NCI-H748 treated with DMSO at 0.1 percent for 48 hours (cell line): Measurements from ENCODE around the gene PLEKHJ1.

Experiments used
- DNase-seq: peaks from one replicate; lab custom pipeline; 2025; lab: John Stamatoyannopoulos, UW

The PLEKHJ1 gene

DNA sequence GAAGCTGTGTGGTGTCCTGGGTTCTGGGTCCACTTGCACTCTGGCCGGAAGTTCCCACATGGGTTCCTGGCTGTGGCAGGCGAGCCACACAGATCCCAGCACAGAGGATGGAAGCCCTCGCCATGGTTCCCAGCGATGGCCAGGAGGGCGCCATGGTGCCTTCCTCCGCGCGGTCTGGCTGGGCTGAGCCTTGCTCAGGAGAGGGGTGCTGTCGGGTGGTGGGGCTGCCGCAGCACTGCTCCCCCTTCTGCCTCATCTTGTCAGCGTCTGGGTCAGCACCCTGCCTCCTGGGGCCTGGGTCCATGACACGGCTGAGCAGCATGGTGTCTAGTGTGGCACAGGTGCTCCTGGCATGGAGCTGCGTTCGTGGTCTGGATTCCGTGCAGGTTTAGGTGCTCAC lies 38.9 kb downstream of the PLEKHJ1 start:
- no peak for DNase-seq

DNA sequence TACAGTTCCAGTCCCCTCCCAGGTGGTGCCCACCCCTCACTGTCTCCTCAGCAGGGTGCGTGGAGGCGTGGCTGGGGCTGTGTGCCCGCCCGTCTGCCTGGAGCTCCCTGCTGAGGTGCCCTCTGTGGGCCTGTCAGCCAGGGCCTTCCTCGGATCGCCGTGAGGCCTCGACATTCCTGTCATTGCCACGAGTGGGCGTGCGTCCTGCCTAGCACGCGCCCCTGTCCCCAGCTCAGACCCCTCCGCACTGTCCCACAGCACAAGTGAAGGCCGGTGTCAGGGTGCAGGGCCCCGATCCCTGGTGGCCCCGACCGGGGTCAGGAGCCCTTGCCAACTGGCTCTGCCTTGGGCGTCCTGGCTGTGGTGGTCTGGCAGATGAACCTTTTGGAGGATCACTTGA lies 40.2 kb downstream of the PLEKHJ1 start:
- no peak for DNase-seq

DNA sequence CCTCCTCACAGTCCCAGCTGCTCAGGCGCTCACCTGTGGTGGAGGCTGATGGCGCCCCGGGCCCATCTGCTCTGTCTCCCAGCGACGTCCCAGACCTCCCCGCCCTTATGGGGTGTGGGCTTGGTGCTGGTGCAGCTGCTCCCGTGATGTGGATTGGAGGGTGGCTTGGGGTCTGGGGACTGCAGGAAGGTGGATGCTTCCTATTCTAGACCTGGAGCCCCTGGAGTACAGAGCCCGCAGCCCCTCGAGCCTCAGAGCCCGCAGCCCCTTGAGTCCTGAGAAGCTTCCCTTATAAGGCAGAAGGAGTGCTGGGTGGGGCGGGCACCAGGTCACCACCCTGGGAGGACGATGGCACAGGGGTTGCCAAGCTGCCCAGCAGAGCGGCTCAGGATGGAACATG lies 40.8 kb downstream of the PLEKHJ1 start:
- no peak for DNase-seq

- no peak for DNase-seq
These were observed 41.5 kb downstream of the PLEKHJ1 start for GRCh38 chr19:2194513-2195078.

- no peak for DNase-seq
These were observed 42.3 kb downstream of the PLEKHJ1 start for GRCh38 chr19:2193807-2194206.

GRCh38 chr19:2192862-2193261 lies 43.3 kb downstream of the PLEKHJ1 start:
- no peak for DNase-seq

DNA sequence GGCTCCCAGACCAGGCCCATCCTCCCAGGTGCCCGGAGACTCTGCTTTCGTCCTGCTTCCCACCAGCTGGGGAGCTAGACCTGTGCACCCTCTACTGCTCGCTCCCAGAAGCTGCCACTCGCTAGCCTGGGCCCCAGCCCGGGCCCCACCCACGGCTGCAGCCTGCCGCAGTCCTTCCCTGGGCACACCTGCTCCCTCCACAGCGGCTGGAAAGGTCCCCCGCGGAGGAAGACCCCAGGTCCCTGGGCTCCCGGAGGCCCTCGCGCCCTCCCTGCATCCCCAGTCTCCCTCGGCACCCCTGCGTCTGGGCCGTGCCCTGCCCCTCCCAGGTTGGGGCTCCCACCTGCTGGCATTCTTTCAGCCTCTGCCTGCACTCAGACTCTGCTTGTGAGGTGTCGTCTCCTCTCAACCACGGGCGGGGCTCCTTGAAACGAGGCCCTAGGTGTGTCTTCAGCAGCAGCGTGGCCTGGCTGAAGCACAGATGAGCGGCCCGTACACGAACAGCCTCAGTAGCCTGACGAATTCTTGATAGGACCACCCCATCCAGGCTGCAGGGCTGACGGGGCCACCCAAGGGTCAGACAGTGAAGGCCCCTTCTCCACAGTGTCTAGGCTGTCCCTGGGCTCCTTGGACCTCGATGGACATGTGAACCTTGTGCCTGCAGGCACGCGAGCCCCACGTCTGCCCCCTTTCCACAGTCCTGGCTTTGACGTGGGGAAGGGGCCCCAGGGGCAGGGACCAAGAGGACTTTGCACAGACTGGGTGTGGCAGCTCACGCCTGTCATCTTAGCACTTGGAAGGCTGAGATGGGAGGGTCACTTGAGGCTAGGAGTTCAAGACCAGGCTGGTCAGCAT lies 44.4 kb downstream of the PLEKHJ1 start:
- no peak for DNase-seq

- DNase-seq = no peak
These were observed 45.2 kb downstream of the PLEKHJ1 start for GRCh38 chr19:2190848-2191455.

DNA sequence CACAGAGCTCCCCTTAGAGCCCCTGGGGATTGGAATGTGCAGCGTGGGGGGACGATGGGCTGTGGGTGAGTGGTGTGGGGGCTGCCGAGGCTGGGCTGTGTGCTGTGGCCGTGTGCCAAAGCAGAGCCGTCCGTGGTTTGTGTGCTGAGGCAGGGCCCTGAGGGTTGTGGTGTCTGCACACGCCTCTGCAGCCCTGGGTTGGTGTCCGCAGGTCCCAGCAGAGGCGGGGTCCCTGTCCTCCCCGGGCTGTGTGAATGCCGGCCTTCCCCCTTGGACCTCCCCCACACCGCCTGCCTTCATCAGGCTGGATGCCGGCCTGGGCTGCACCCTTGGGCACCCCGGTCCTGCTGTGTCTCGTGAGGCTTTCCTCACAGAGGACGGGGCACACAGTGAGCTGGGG lies 46.2 kb downstream of the PLEKHJ1 start:
- DNase-seq = no peak

DNA sequence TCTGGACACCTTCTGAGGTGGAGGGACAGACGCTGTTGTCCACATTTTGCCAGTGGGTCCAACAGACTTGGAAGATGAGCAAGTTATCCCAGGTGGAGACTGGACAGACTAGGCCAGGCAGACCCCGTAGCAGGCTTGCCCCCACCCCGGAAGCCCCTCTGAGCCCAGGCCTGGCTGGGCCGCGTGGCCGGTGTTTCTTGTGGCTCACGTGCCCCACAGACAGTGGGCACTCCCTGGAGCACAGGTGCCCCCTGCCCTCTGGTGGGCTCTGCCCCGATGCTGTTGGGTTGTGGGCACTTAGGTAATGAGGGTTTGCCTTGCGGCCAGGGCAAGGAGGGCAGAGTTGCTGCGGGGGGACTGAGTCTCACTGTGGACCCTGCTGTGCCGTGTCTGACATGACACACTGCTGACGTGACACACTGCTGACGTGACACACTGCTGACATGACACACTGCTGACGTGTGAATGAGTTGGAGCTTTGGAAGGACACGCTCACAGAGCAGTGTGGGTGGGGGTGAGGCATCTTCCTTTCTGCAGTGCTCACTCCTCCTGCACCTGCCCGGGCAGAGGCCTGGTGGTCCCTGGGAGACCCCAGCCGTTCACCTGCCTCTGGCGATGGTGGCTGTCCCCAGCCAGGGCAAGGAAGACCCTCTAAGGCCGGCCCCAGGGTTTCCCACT lies 47.3 kb downstream of the PLEKHJ1 start:
- DNase-seq = no peak

GRCh38 chr19:2187159-2187558 lies 49.0 kb downstream of the PLEKHJ1 start:
- DNase-seq = no peak

DNA sequence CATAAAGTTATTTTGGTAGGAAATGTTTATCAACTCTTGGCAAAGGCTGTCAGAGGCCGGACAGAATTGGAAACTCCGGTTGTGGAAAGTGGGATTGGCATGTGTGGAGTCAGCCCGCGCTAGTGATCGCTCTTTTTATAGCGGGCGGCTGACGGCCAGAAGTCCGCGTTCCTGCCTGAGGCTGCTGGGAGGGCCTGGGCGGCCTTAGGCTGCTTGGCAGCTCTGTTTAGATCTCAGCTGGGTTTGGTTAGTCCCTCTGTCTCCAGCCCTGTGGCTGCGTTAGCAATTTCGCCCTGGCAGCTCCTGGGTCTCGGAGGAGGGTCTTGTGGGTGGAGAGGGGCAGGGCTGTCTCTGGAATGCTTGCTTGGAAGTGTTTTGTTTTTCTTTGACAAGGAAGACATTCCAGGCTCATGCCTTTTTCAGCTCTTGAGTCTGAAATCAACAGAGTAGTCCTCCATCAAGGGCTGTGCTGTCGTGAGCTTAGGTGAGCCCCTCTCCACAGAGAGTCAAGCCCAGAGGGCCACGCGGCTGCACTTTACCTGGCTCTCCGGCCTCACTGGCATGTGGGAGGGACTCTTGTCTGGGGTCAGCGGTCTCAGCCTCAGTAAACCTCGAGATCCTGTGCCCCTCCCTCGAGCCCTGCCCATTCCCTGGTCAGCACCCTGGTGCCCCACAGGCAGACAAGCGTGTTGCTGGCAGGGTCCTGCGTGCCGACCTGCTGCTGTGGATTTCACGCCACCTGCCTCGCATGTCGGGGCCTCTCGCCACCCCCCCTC lies 49.9 kb downstream of the PLEKHJ1 start:
- DNase-seq = no peak

GRCh38 chr19:2185734-2186070 lies 50.4 kb downstream of the PLEKHJ1 start:
- DNase-seq = no peak

DNA sequence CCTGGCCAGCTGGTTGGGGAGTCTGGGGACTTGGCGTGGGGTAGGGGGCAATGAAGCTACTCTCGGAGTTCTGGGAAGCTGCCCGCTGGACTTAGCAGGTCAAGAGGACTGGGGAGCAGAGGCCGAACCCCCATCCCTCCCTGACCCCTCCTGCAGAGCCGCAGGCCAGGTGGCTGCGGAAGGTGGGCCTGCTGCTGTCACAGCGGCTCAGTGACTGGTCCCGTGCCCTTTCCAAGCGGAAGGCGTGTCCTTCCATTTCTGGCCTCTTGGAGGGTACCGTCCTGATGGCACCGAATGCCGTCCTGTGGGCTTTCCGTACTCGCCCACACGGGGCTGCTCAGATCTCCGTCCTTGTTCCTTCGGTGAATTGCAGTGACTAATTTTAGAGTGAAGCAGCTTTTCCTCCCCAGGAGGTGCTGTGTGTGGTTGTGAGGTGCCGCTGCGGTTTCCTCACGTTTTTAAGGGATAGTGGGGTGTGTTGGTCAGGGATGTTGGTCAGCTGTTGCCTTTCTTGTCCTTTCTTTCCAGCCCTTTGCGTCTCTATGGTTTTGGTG lies 51.6 kb downstream of the PLEKHJ1 start:
- DNase-seq = no peak
